Activated T-cell treated with anti-CD3 and anti-CD28 coated beads, Interleukin-2, amount 50 U/mL, for 4 hours (primary cell): ENCODE results near the gene LTA4H. TPM values are rescaled to one million over a fixed set of nuclear protein-coding genes. Genes with fewer than 3 reads are reported as not detected.
"Not testable (repeated sequence)": the region's sequence is repeated elsewhere in the genome, so short reads cannot be mapped to it uniquely, and the experiment has no call there.

Experiments used
- ATAC-seq, 2 donors: fragments of 200-7000 bp; cut with Tn5 transposase; one replicate each; pipeline ENCODE4 v1.10.0; 2021
- DNase-seq: peaks from one replicate; pipeline ENCODE4 v3.0.0-alpha.2; 2020
- H3K27me3 Mint-ChIP-seq: one replicate; pipeline ENCODE4 v1.8.0; 2021; ENCODE audit warnings: low read depth, mixed read lengths
- H3K36me3 Mint-ChIP-seq: one replicate; pipeline ENCODE4 v1.8.0; 2022; ENCODE audit warnings: mixed read lengths; ENCODE audit not compliant: insufficient read depth
- H3K4me1 Mint-ChIP-seq: one replicate; pipeline ENCODE4 v1.8.0; 2021; ENCODE audit warnings: low read depth, mixed read lengths
- H3K4me3 Mint-ChIP-seq: one replicate; pipeline ENCODE4 v1.8.0; 2021; ENCODE audit warnings: mild to moderate bottlenecking, moderate library complexity, mixed read lengths
- H3K9me3 Mint-ChIP-seq: one replicate; pipeline ENCODE4 v1.8.0; 2021; ENCODE audit warnings: mixed read lengths
- total RNA-seq, 3 donors: library from RNA; stranded (reverse); gene quantifications; one replicate each; pipeline ENCODE4 v1.2.1, GENCODE V29; 2021

LTA4H gene
- total RNA-seq, 3 donors from 2014 or later = 65.1 to 82.7 (median 78.7) TPM

DNA sequence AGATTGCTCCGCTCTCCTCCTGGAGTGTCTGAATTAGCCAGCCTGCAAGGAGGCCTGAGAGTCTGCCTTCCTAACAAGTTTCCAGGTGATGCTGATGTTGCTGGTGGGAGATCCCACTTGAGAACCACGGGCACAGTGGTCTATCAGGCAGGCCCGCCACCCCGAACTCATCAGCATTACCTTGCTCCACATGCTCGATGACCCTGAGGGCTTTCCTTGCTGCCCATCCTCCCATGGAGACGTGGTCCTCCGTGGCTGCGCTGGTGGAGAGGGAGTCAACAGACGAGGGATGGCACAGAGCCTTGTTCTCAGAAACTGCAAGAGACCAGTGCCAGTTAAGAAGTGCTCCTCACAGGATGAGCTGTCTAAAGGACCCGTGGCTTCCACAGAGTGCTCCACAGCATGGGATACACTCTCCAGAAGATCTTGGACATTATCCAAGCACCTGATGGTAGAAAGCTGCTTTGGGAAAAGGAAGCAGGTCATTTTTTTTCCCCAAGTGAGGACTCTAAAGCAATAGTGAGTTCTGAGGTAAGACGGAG lies 57.6 kb downstream of the LTA4H start:
- Mint-ChIP-seq H3K9me3 (no peaks in the 10 kb centered on the region), H3K4me1 (no peaks in the 10 kb centered on the region), H3K27me3 (no peaks in the 10 kb centered on the region), H3K36me3 (no peaks in the 10 kb centered on the region), H3K4me3 (no peak overlapping the region)
- DNase-seq (no peak), ATAC-seq (no peak)

DNA sequence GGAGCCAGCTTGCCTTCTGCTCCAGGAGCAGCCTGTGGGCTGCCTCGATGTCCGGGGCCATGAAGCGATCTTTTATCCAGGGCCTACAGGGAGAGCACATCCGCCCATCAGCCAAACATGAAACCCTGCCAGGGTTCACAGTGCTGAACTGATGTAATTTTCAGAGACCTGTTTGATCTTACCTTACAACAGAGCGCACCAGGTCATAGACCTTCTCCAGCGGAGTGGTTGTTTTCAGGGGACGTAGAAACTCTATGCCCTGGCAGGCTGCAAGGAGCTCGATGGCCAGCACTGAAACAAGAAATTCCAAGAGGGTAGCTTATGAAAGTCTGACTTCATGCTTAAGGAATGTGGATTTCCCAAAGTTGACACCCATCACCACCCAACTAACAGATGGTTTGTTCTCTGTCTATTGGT lies 59.0 kb downstream of the LTA4H start:
- H3K4me1 Mint-ChIP-seq = no peaks in the 10 kb centered on the region
- H3K9me3 Mint-ChIP-seq = no peaks in the 10 kb centered on the region
- DNase-seq (no peak), ATAC-seq (no peak)
- no peaks in the 10 kb centered on the region for H3K36me3 Mint-ChIP-seq
- H3K4me3 Mint-ChIP-seq = no peak overlapping the region
- no peaks in the 10 kb centered on the region for H3K27me3 Mint-ChIP-seq

DNA sequence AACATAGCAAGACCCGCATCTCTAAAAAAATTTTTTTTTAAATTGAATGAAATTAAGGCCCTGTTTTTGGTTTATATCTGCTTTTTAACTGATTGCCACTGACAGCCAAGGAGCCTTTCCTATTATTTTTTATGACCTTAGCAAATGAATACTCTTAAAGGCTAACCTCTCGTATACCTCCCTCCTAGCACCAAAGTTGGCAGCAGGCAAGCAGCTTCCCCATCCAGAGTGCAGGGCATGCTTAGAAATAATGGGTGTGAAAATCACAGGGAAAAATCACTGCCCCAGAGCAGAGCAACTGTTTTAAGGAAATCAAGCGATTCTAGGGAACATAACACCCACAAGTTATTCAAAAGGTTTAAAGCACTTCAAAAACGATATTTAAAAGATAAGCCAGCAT lies 59.9 kb downstream of the LTA4H start:
- no peaks in the 10 kb centered on the region for H3K36me3 Mint-ChIP-seq
- no peaks in the 10 kb centered on the region for H3K4me1 Mint-ChIP-seq
- ATAC-seq (no peak), DNase-seq (no peak)
- H3K4me3 Mint-ChIP-seq = no peak overlapping the region
- H3K27me3 Mint-ChIP-seq = no peaks in the 10 kb centered on the region
- H3K9me3 Mint-ChIP-seq = no peaks in the 10 kb centered on the region

DNA sequence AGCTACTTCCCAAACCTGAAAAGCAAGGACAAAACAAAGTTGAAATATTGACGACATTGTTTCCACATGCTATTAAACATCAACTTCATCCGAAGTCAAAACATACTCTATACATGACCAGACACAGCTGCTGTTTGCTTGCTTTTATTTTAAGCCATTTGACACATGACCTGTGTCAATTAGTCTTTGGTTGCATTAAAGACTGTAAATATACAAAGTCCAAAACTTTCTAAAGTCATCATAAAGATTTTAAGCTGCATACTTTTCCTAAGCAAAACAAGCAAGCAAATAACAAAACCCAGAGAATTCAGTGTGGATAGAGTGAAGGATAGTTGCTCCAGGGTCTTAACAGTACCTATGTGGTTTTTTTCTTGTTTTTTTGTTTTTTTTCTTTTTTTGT lies 61.0 kb downstream of the LTA4H start:
- Mint-ChIP-seq H3K4me3 (no peak overlapping the region), H3K9me3 (no peaks in the 10 kb centered on the region), H3K4me1 (no peaks in the 10 kb centered on the region), H3K27me3 (no peaks in the 10 kb centered on the region), H3K36me3 (no peaks in the 10 kb centered on the region)
- ATAC-seq = no peak
- no peak for DNase-seq

DNA sequence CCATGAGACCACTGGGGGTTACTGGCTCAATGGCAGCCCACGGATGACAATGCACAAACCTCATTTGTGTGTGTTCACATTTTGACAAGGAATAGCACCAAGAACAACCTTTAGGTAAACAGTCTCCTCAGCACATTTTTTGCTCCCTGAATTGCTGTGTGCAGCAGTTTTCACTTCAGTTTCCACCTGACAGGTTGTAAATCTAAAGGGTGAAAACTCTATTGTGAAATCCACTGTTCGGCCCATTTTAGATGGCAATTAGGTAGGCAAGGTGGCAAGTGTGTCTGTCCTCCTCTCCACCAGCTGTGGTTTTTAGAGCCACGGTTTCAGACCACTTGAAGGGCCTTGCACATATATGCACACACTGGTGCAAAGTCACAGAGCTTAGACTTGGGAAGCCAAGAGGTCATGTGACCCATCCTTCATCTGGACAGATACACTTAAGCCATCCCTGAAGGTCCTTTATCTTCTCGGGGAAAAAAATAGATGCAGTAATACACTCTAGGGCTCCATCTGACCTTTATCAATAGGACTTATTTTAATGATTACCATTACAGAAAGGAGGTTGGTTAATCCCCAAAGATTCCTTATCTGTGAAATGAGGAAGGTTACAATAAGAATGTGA lies 62.4 kb downstream of the LTA4H start:
- ATAC-seq (no peak), DNase-seq (no peak)
- H3K36me3 Mint-ChIP-seq = no peaks in the 10 kb centered on the region
- H3K27me3 Mint-ChIP-seq = no peaks in the 10 kb centered on the region
- H3K9me3 Mint-ChIP-seq = no peaks in the 10 kb centered on the region
- H3K4me1 Mint-ChIP-seq = no peaks in the 10 kb centered on the region
- no peak overlapping the region for H3K4me3 Mint-ChIP-seq

DNA sequence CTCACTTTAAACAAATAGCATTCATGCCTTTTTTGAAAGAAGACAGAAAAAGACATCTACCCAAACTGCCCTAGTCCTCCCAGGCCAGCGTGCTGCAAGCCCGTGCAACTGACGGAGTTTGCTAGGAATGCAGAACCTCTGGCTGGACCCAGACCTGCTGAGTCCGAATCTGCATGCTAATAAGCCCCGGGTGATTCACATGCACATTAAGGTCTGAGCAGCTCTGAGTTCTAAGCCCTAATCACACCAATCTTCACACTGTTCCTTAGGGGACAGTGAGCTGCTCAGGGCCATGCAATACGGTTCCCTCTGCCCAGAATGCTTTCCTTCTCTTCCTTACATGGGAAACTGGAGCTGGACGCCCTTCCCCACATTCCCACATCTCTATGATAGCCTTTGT lies 64.5 kb downstream of the LTA4H start:
- Mint-ChIP-seq H3K4me3 (no peak overlapping the region), H3K9me3 (no peaks in the 10 kb centered on the region), H3K36me3 (peaks cover 7% of the 10 kb centered on the region), H3K4me1 (no peaks in the 10 kb centered on the region), H3K27me3 (no peaks in the 10 kb centered on the region)
- ATAC-seq (no peak), DNase-seq (no peak)

DNA sequence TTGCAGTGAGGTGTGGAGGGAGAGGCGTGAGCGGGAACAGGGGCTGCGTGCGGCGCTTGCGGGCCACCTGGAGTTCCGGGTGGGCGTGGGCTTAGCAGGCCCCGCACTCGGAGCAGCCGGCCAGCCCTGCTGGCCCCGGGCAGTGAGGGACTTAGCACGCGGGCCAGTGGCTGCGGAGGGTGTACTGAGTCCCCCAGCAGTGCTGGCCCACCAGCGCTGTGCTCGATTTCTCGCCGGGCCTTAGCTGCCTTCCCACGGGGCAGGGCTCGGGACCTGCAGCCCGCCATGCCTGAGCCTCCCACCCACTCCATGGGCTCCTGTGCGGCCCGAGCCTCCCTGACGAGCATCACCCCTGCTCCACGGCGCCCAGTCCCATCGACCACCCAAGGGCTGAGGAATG lies 66.3 kb downstream of the LTA4H start:
- not testable (repeated sequence) for H3K36me3 Mint-ChIP-seq, DNase-seq, H3K9me3 Mint-ChIP-seq, H3K4me1 Mint-ChIP-seq, ATAC-seq, H3K27me3 Mint-ChIP-seq, H3K4me3 Mint-ChIP-seq

DNA sequence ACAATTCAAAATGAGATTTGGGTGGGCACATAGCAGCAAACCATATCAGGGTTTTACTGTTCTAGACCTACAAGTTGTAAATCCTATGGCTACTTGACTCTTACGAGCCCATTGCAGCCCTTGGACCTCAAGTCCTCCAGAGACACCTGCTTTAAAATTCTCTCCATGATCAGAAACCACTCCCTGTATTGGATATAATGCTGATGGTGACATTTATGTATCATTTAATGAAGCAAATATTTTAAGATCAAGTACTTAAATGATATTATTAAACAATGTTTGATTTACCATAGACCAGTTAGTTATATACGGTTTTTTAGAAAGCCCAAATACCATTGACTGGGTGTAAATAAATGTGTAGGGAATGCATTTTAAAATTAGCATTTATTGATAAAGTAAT lies 68.1 kb downstream of the LTA4H start:
- DNase-seq (no peak), ATAC-seq (no peak)
- no peaks in the 10 kb centered on the region for H3K27me3 Mint-ChIP-seq
- H3K9me3 Mint-ChIP-seq = no peaks in the 10 kb centered on the region
- no peaks in the 10 kb centered on the region for H3K4me1 Mint-ChIP-seq
- peaks cover 10% of the 10 kb centered on the region for H3K36me3 Mint-ChIP-seq
- no peak overlapping the region for H3K4me3 Mint-ChIP-seq

DNA sequence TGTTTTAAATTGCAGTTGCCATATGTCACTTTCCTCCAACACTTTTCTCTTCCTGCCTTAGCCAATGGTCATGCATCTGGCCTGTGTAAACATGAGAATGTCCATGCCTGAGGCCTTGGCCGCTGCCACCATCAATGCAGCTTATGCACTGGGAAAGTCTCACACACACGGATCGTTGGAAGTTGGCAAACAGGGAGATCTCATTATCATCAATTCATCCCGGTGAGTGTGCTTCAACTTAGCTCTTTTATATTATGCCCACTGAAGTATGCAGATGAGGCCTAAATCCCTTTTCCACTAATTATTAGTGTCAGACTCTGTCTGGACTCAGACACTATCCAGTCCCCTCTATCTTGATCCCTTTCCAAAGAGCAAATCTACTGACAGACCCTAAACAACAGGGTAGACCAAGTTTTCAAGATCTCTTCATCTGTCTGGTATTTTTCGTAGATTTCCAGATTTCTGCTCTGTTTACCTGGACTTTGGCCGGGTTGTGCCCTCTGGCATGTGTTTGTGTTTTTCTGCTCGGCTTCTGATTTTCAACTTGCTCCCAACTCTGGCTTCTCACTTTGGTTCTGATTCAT lies 69.0 kb downstream of the LTA4H start:
- no peak overlapping the region for H3K4me3 Mint-ChIP-seq
- no peaks in the 10 kb centered on the region for H3K9me3 Mint-ChIP-seq
- no peaks in the 10 kb centered on the region for H3K4me1 Mint-ChIP-seq
- H3K36me3 Mint-ChIP-seq = peaks cover 10% of the 10 kb centered on the region
- DNase-seq (no peak), ATAC-seq (no peak)
- no peaks in the 10 kb centered on the region for H3K27me3 Mint-ChIP-seq

DNA sequence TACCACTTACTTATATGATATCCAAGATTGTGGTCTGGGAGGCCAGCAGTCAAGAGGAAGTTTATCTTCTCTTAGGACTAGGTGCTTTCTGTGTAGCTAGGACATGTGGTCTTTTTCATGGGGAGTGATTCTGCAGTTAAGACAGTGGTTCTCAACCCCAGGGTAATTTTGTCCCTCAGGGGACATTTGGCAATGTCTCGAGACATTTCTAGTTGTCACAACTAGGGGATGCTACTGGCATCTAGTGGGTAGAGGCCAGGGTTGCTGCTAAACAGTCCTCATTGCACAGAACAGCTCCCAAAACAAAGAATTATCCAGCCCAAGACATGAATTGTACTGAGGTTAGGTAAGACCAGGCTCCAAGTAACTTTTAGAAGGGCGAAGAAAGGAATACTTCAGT lies 72.3 kb downstream of the LTA4H start:
- Mint-ChIP-seq H3K36me3 (peaks cover 10% of the 10 kb centered on the region), H3K4me1 (no peaks in the 10 kb centered on the region), H3K4me3 (no peak overlapping the region), H3K9me3 (no peaks in the 10 kb centered on the region), H3K27me3 (no peaks in the 10 kb centered on the region)
- ATAC-seq (no peak), DNase-seq (no peak)

DNA sequence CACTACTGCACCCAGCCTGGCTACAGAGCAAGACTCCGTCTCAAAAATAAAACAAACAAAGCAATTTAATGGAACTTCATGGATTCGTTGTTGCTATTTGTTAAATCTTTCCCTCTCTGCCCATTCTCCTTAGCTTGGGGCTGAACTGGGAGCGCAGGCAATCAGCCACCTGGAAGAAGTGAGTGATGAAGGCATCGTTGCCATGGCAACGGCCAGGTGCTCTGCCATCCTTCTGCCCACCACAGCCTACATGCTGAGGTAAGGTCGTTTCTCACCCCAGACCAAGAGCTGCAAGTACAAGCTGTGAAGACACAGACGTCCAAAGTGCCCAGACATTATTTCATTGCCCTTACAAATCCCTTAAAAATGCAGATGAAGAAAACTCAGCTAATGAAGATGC lies 73.2 kb downstream of the LTA4H start:
- no peak for ATAC-seq
- Mint-ChIP-seq H3K4me3 (no peak overlapping the region), H3K27me3 (no peaks in the 10 kb centered on the region), H3K9me3 (no peaks in the 10 kb centered on the region), H3K4me1 (no peaks in the 10 kb centered on the region), H3K36me3 (peaks cover 10% of the 10 kb centered on the region)
- DNase-seq = no peak

DNA sequence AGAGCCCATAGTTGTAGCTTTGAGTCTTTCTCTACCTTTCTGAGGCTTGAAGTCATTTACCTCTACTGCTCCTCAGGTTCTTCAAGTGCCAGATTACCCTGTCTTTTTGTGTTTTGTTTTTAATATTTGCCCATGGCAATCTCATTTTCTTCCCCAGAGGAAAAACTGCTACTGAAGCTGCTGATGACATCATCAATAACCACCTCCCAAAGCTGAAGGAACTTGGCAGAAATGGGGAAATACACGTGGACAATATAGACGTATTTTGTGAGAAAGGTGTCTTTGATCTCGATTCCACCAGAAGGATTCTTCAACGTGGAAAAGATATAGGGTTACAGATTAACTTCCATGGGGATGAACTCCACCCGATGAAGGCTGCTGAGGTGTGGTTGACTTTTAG lies 75.1 kb downstream of the LTA4H start:
- H3K27me3 Mint-ChIP-seq = no peaks in the 10 kb centered on the region
- no peak overlapping the region for H3K4me3 Mint-ChIP-seq
- DNase-seq (no peak), ATAC-seq (no peak)
- no peaks in the 10 kb centered on the region for H3K9me3 Mint-ChIP-seq
- no peaks in the 10 kb centered on the region for H3K4me1 Mint-ChIP-seq
- peaks cover 6% of the 10 kb centered on the region for H3K36me3 Mint-ChIP-seq

DNA sequence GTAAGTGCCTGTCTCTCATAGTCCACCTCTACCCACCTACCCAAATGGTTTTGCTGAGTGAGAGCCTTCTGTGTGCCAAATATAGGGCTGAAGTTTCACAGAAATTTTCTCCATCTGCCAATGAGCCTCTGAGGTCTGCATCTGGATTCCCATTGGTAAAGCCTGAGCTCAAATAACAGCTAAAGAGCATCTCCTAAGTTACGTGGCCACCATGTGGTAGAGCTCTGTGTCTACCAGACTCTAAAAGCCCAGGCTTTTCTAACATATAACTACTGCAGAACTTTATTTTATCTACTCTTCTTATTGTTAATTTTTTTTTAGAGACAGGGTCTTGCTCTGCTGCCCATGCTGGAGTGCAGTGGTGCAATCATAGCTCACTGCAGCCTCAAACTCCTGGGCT lies 76.3 kb downstream of the LTA4H start:
- Mint-ChIP-seq H3K4me1 (no peaks in the 10 kb centered on the region), H3K9me3 (no peaks in the 10 kb centered on the region), H3K4me3 (no peak overlapping the region), H3K36me3 (peaks cover 3% of the 10 kb centered on the region), H3K27me3 (no peaks in the 10 kb centered on the region)
- no peak for ATAC-seq
- no peak for DNase-seq

DNA sequence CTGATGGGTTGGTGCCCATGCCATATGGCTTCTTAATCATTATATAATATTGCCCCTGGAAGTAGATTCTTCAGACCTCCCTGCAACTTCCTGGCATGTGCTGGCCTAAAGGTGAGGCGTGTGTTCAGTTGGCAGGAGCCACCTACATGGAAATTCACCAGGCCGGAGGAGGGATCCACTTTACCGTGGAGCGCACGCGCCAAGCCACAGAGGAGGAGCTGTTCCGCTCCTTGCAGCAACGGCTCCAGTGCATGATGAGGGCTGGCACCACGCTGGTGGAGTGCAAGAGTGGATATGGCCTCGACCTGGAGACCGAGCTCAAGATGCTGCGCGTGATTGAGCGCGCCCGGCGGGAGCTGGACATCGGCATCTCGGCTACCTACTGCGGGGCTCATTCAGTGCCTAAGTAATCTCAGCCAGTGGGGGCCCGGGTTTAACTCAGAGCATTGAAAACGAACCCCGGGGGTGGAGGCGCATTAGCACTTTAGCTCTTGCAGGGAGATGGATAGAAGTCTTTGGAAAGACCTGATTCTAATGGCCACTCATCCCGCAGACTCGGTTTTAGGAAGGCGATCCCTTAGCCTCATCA lies 78.7 kb downstream of the LTA4H start:
- no peaks in the 10 kb centered on the region for H3K4me1 Mint-ChIP-seq
- H3K4me3 Mint-ChIP-seq = no peak overlapping the region
- peaks cover 1% of the 10 kb centered on the region for H3K27me3 Mint-ChIP-seq
- ATAC-seq = no peak
- H3K9me3 Mint-ChIP-seq = no peaks in the 10 kb centered on the region
- H3K36me3 Mint-ChIP-seq = peaks cover 3% of the 10 kb centered on the region
- no peak for DNase-seq

DNA sequence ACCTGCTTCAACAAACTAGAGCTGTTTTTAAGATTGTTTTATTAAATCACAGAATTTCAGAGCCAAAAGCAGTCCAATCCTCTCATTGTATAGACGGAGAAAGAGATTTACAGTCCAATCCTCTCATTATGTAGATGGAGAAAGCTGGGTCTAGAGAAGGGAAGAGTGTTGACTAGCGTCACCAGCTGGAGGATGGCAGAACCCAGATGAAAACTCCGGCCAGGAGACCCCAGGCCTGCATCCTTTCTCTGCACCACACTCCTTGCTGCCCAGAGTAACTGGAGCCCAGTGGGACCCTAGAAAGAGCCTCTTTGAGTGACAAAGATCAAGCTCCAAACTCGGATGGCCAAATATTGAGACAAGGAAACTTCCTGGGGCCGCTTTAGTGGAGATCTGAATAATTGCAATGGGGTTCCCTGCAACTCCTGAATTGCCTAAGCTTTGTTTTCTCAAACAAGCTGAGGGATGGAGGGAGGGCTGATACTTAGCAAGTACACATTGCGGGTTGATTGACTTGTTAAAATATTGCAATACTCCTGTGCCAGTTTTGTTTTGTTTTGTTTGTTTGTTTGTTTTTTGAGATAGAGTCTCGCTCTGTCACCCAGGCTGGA lies 79.7 kb downstream of the LTA4H start:
- Mint-ChIP-seq H3K4me1 (no peaks in the 10 kb centered on the region), H3K36me3 (peaks cover 3% of the 10 kb centered on the region), H3K4me3 (no peak overlapping the region), H3K9me3 (no peaks in the 10 kb centered on the region), H3K27me3 (peaks cover 5% of the 10 kb centered on the region)
- no peak for ATAC-seq
- no peak for DNase-seq
